Effector CD4-positive, alpha-beta T cell (primary cell): Measurements from ENCODE around the gene ASIC2. TPM values are rescaled to one million over a fixed set of nuclear protein-coding genes. Genes with fewer than 3 reads are reported as not detected.

Experiments
- DNase-seq: peaks from one replicate; pipeline ENCODE4 v3.0.0-alpha.2; 2020
- total RNA-seq: gene quantifications from one replicate; lab custom pipeline; 2026; lab: John Stamatoyannopoulos, UW

The ASIC2 gene
- not detected for total RNA-seq

- DNase-seq = no peak
Observed at GRCh38 chr17:33292981-33293867, at the start of gene ASIC2. ASIC2 (minus strand) TSS chr17:33293295.

- no peak for DNase-seq
Observed at GRCh38 chr17:33342025-33342424, 48.9 kb upstream of the ASIC2 start.

GRCh38 chr17:33338242-33338641, 45.1 kb upstream of the ASIC2 start:
- no peak for DNase-seq

GRCh38 chr17:33335491-33336173, 42.5 kb upstream of the ASIC2 start:
- no peak for DNase-seq

GRCh38 chr17:33334703-33335102, 41.6 kb upstream of the ASIC2 start:
- DNase-seq = no peak

GRCh38 chr17:33330877-33331276, 37.8 kb upstream of the ASIC2 start:
- no peak for DNase-seq

GRCh38 chr17:33328129-33328528, 35.0 kb upstream of the ASIC2 start:
- DNase-seq = no peak

GRCh38 chr17:33324736-33325135, 31.6 kb upstream of the ASIC2 start:
- no peak for DNase-seq

- DNase-seq = no peak
Observed at GRCh38 chr17:33322063-33322462, 29.0 kb upstream of the ASIC2 start.

- DNase-seq = no peak
Observed at GRCh38 chr17:33318241-33318640, 25.1 kb upstream of the ASIC2 start.

- DNase-seq = no peak
Observed at GRCh38 chr17:33316746-33317145, 23.7 kb upstream of the ASIC2 start.

GRCh38 chr17:33310296-33310695, 17.2 kb upstream of the ASIC2 start:
- DNase-seq = no peak

GRCh38 chr17:33303254-33303653, 10.2 kb upstream of the ASIC2 start:
- no peak for DNase-seq

GRCh38 chr17:33302394-33302793, 9.3 kb upstream of the ASIC2 start:
- no peak for DNase-seq

- no peak for DNase-seq
Observed at GRCh38 chr17:33300241-33300640, 7.1 kb upstream of the ASIC2 start.

- no peak for DNase-seq
Observed at GRCh38 chr17:33299115-33299514, 6.0 kb upstream of the ASIC2 start.

GRCh38 chr17:33297643-33298042, 4.5 kb upstream of the ASIC2 start:
- no peak for DNase-seq

- DNase-seq = no peak
Observed at GRCh38 chr17:33294994-33295393, 1.9 kb upstream of the ASIC2 start.

GRCh38 chr17:33292201-33292980, 704 bp downstream of the ASIC2 start:
- no peak for DNase-seq

GRCh38 chr17:33291248-33292200, 1.6 kb downstream of the ASIC2 start:
- DNase-seq = no peak

GRCh38 chr17:33290253-33290652, 2.8 kb downstream of the ASIC2 start:
- DNase-seq = no peak

GRCh38 chr17:33288954-33289353, 4.1 kb downstream of the ASIC2 start:
- no peak for DNase-seq
